Limb (tissue), 2 donors: ENCODE results near the gene WIPF2.

ENCODE experiments used
- DNase-seq, 2 donors: peaks; one replicate each; pipeline ENCODE4 v3.0.0-alpha.2; 2016; ENCODE audit errors: extremely low spot score in 2 of 2

The WIPF2 gene

GRCh38 chr17:40218740-40219593, at the start of gene WIPF2:
TSS of gene WIPF2 (plus strand) at chr17:40219304. CDS start at chr17:40256460, 37,156 bp downstream.
- peak; percentile 97 to 99 for DNase-seq

DNA sequence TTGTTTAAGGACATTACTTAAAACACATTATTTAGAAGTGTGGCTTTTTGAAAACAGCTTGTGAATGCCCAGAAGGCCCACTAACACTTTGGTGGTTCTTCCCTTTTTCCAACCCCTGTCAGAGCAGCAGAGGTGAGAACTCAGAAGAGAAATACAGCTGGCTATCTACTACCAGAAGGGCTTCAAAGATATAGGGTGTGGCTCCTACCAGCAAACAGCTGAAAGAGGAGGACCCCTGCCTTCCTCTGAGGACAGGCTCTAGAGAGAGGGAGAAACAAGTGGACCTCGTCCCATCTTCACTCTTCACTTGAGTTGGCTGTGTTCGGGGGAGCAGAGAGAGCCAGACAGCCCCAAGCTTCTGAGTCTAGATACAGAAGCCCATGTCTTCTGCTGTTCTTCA, 48.8 kb upstream of the WIPF2 start:
- no peak for DNase-seq

DNA sequence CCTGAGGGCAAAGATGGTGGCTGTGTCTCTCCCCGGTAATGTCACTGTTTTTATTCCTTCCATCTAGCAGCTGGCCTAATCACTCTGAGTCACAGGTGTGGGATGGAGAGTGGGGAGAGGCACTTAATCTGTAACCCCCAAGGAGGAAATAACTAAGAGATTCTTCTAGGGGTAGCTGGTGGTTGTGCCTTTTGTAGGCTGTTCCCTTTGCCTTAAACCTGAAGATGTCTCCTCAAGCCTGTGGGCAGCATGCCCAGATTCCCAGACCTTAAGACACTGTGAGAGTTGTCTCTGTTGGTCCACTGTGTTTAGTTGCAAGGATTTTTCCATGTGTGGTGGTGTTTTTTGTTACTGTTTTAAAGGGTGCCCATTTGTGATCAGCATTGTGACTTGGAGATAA, 47.4 kb upstream of the WIPF2 start:
- no peak for DNase-seq

- DNase-seq, result no peak
Measured at GRCh38 chr17:40173091-40173777, 45.9 kb upstream of the WIPF2 start.

- DNase-seq, result no peak
Measured at GRCh38 chr17:40173778-40174135, 45.3 kb upstream of the WIPF2 start.

- DNase-seq, result no peak
Measured at GRCh38 chr17:40174514-40174913, 44.6 kb upstream of the WIPF2 start.

GRCh38 chr17:40175928-40176753, 43.0 kb upstream of the WIPF2 start:
- no peak for DNase-seq

GRCh38 chr17:40176754-40177110, 42.4 kb upstream of the WIPF2 start:
- DNase-seq, result no peak

GRCh38 chr17:40177275-40177874, 41.7 kb upstream of the WIPF2 start, which contains the start of gene RAPGEFL1:
TSS of gene RAPGEFL1 (plus strand) at chr17:40177470. CDS start at chr17:40177862, 392 bp downstream.
- peak; percentile 50 to 87 for DNase-seq

DNA sequence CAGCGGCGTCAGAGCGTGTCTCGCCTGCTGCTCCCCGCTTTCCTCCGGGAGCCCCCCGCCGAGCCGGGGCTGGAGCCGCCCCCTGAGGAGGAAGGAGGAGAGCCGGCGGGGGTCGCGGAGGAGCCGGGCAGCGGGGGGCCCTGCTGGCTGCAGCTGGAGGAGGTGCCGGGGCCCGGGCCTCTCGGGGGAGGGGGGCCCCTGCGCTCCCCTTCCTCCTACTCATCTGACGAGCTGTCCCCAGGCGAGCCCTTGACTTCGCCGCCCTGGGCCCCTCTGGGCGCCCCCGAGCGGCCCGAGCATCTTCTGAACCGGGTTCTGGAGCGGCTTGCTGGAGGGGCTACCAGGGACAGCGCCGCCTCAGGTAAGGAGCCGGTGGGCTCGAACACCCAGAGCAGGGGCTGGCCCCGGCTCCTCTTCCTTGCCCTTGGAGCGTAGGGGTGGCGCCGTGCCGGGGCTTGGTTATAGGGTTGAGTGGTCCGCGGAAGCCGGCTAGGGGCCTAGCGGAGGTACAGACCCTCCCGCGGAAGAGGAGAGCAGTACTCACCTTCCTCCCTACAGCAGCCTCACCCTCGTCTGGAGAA, 41.0 kb upstream of the WIPF2 start:
- no peak for DNase-seq

DNA sequence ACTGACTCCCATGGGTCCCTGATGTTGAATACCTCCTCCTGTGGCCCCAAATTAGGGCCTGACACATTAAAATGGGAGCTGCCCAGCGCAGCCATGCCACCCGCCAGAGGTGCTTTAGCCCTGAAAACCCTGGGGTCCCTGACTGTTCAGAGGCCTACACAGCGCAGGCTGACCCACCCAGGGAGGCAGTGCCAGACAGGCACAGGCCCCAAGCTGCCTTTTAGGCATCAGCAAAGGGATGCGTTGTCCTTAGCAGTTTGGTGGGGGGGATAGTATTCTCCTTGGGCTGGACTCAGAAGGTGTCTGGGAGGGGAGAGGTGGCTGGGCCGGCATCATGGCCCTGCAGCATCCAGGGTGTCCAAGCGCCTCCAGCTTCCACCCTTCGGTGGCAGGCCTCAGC, 40.4 kb upstream of the WIPF2 start:
- DNase-seq, result no peak

DNA sequence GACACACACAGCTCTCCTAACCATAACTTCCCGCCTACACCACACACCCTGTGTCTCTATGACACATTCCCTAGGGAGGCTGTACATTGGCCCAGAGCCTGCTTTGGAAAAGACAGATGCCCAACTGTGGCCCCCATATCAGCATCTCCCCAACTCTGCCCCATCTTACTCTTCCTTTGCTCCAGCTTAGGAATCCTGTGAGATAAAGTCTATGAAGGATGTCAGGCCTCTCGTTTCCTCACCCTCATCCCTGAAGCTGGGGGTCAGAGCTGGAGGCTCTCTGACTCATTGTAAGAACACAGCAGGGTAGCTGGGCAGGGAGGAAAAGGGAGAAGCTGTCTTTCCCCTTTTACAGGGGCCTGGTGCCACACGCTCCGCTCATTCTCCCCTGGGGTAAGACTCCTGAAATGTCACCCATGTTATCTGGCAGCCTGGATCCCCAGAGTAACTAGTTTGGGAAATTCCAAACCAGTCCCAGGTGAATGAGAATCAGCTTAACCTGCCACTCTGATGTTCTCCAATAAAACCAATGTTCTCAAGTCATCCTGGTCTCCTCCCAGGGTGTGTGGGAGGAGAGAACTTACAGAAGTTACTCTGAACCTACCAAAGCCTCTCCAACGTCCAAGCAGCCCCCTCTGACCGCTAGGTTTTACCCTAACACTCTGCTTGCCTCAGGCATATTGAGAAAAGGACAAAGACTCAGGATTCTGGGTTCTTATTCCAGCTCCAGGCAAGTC, 39.0 kb upstream of the WIPF2 start:
- DNase-seq, result no peak

DNA sequence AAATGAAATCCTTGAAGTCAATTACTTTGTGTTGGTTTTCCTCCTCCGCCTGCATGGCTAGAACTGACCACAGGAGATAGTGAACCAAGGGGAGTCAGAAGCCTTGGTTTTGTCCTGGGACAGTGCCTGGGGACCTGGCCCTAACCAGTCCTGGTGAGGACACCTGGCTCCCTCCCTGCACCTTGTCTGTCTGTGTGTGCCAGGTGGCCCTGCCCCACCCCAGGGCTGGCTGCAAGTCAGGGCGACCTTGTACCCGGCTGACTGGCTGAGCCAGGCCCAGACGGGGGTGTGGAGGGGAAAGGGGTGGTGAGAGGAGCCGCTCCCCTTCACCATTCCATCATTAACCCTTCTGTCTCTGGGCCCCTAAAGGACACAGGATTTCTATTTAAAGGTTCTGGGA, 38.4 kb upstream of the WIPF2 start:
- DNase-seq, result no peak

- no peak for DNase-seq
Measured at GRCh38 chr17:40181205-40181604, 37.9 kb upstream of the WIPF2 start.

- DNase-seq, result no peak
Measured at GRCh38 chr17:40182606-40183005, 36.5 kb upstream of the WIPF2 start.

- DNase-seq, result no peak
Measured at GRCh38 chr17:40187238-40187637, 31.9 kb upstream of the WIPF2 start.

- no peak for DNase-seq
Measured at GRCh38 chr17:40188694-40189093, 30.4 kb upstream of the WIPF2 start.

DNA sequence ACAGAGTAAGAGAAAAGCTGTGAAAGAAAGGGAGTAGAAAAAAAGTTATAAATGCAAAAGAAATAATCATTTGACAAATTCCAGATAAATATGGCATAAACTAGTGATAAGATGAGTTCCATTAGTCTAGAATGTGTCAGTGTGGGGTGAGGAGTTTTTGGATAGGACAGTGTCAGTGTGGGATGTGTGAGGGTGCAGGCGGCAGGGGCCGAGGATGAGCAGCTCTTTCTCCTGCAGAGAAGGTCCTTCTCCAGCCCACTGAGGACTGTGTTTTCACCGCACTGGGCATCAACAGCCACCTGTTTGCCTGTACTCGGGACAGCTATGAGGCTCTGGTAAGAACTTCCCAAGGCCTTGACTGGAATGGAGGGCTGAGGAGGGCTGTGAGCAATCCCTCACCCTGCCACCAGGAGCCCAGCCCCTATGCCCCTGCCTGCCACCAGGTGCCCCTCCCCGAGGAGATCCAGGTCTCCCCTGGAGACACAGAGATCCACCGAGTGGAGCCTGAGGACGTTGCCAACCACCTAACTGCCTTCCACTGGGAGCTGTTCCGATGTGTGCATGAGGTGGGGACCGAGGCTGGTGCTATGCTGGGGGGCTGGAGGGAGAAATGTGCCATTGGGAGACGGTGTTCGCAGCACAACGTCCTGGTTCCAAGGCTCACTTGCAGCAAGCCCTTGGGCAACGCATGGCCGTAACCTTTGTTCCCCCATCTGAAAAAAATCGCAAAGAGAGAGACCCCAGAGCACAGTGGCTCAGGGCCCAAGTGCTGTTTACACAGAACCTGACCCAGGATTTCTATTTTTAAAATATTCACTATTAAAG, 28.7 kb upstream of the WIPF2 start:
- no peak for DNase-seq
